Measurements from ENCODE around the gene WNT3A. TPM values are rescaled to one million over a fixed set of nuclear protein-coding genes. Genes with fewer than 3 reads are reported as not detected.

Gene WNT3A
- total RNA-seq, 6 experiments from 2014 or later, result not detected

DNA sequence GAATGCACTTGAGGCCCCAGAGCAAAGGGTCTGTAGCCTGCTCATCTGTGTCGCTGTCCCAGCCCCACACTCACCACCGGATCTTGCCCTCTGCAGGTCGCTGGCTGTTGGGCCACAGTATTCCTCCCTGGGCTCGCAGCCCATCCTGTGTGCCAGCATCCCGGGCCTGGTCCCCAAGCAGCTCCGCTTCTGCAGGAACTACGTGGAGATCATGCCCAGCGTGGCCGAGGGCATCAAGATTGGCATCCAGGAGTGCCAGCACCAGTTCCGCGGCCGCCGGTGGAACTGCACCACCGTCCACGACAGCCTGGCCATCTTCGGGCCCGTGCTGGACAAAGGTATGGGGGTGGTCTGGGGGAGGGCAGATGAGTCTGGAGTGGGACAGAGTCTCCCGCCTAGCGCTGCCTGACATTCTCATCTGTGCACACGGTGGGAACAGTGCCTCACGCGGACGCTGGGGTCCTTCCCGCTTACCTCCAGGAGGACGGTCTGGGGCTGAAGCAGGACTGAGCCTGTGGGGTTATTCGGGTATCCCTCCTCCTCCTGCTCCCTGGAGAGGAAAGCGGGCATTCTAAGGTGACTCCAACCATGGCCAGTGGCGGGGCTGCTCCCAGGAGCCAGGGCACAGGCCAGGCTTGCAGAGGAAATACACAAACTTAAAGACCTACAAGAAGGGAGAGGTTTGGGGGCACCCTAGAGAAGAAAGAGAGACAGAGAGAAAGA lies 15.9 kb downstream of the WNT3A start:
- intact Hi-C loops (cut with DNase I), result no loop called here
- Histone ChIP-seq H3K27ac (no peak overlapping the region), H3K4me1 (no peaks in the 10 kb centered on the region), H3K27me3 (no peaks in the 10 kb centered on the region), H3K36me3 (no peaks in the 10 kb centered on the region), H3K9me3 (no peaks in the 10 kb centered on the region), H3K4me3 (no peak overlapping the region)
- WGBS (ENCODE audit: insufficient coverage, low coverage, low lambda C conversion rate, missing lambda C conversion rate), result 81% methylated on average over 8 of the region's 28 CpGs
- peak in 2 of 3 donors; percentile 7 to 42 for DNase-seq
- TF ChIP-seq CTCF (IDR thresholded peaks at IDR 0.05) (no peak), POLR2A (IDR thresholded peaks at IDR 0.05) (no peak)
- ATAC-seq, result peak in 1 of 4 donors; percentile 31

- WGBS (ENCODE audit: insufficient coverage, low coverage, low lambda C conversion rate, missing lambda C conversion rate), result 42% methylated on average over 3 of the region's 3 CpGs
- no peak overlapping the region for H3K27ac ChIP-seq
- intact Hi-C loops (cut with DNase I), result no loop called here
- no peaks in the 10 kb centered on the region for H3K36me3 ChIP-seq
- DNase-seq (no peak), ATAC-seq (no peak)
- H3K4me1 ChIP-seq, result no peaks in the 10 kb centered on the region
- no peaks in the 10 kb centered on the region for H3K27me3 ChIP-seq
- no peak for TF ChIP-seq CTCF (IDR thresholded peaks at IDR 0.05)
- no peak for TF ChIP-seq POLR2A (IDR thresholded peaks at IDR 0.05)
- H3K4me3 ChIP-seq, result no peak overlapping the region
- no peaks in the 10 kb centered on the region for H3K9me3 ChIP-seq
Observed at GRCh38 chr1:228023294-228023639, 16.5 kb downstream of the WNT3A start.

DNA sequence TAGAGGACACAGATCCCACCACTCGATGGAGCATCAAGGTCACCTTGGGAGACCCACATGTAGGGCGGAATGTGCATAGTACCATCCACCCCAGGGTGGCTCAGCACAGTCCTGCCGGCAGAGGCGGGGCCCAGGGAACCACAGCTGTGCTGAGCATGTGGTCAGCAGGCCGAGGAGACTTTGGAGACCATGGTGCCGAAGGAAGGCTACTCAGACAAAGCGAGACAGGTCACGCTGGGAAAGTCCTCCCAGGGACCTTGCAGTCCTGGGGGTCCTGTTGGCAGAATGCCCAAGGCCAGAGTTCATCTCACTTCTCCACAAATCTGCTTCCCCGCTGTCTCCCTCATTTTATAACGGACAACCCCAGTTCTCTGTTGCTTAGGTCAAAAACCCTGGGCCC lies 22.5 kb downstream of the WNT3A start:
- DNase-seq (peak in 2 of 3 donors; percentile 6 to 42), ATAC-seq (no peak)
- Histone ChIP-seq H3K36me3 (no peaks in the 10 kb centered on the region), H3K4me3 (no peak overlapping the region), H3K9me3 (no peaks in the 10 kb centered on the region), H3K27ac (no peak overlapping the region), H3K27me3 (no peaks in the 10 kb centered on the region), H3K4me1 (no peaks in the 10 kb centered on the region)
- TF ChIP-seq CTCF (IDR thresholded peaks at IDR 0.05) (no peak), POLR2A (IDR thresholded peaks at IDR 0.05) (no peak)
- intact Hi-C loops (cut with DNase I), result no loop called here
- 77% methylated on average over 5 of the region's 10 CpGs for WGBS (ENCODE audit: insufficient coverage, low coverage, low lambda C conversion rate, missing lambda C conversion rate)

GRCh38 chr1:228030451-228031201 lies 23.8 kb downstream of the WNT3A start:
- Histone ChIP-seq H3K4me1 (no peaks in the 10 kb centered on the region), H3K27me3 (no peaks in the 10 kb centered on the region), H3K4me3 (no peak overlapping the region), H3K27ac (no peak overlapping the region), H3K36me3 (no peaks in the 10 kb centered on the region), H3K9me3 (no peaks in the 10 kb centered on the region)
- WGBS (ENCODE audit: insufficient coverage, low coverage, low lambda C conversion rate, missing lambda C conversion rate), result 79% methylated on average over 7 of the region's 12 CpGs
- ATAC-seq, result peak in 1 of 4 donors; percentile 47
- DNase-seq, result peak; percentile 1 to 37 (median 37)
- intact Hi-C loops (cut with DNase I), result no loop called here
- TF ChIP-seq CTCF (IDR thresholded peaks at IDR 0.05), result no peak

Data from right lobe of liver (tissue), 6 donors.